Fibroblast of villous mesenchyme (primary cell): ENCODE measurements around the gene KRTAP1-4. TPM values are rescaled to one million over a fixed set of nuclear protein-coding genes. Genes with fewer than 3 reads are reported as not detected.
"Not testable (repeated sequence)": the region's sequence is repeated elsewhere in the genome, so short reads cannot be mapped to it uniquely, and the experiment has no call there.

ENCODE experiments used
- DNase-seq: peaks from one replicate; pipeline ENCODE4 v3.0.0-alpha.2; 2010; ENCODE audit warnings: low read depth
- H3K4me3 ChIP-seq: 2 replicates; pipeline ENCODE4 v1.5.1; 2011; ENCODE audit warnings: low read depth, mild to moderate bottlenecking, low read length
- total RNA-seq: library from RNA; depleted of rRNA; stranded (reverse); fragments of >200 nt; gene quantifications from 2 replicates; pipeline ENCODE4 v1.2.3, GENCODE V29; 2012
- TF ChIP-seq, protein P1 (sequence below): IDR thresholded peaks from 2 replicates; pipeline ENCODE4 v1.5.1; 2012; ENCODE audit warnings: low read depth, mild to moderate bottlenecking, low read length; ENCODE audit not compliant: insufficient read depth

Gene KRTAP1-4
- total RNA-seq, 1 donor = not detected

DNA sequence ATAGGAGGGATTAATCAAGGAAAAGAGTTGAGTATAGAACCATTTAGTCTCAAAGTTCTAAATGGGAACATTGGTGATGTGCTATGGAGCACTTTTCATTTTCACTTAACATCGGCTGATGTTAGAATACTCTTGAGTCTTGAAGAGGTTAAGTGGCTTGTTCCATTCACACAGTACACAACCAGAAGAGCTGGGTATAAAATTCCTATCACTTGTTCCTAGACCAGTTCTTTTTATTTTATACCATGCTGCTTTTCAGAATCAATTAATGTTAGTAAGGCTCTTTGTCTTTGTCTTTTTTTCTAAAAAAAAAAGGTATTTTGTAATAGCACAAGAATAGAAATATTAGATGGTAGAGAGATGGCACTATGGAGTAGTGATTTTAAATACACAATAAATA is 13.0 kb upstream of the KRTAP1-4 start:
- TF ChIP-seq, protein P1, sequence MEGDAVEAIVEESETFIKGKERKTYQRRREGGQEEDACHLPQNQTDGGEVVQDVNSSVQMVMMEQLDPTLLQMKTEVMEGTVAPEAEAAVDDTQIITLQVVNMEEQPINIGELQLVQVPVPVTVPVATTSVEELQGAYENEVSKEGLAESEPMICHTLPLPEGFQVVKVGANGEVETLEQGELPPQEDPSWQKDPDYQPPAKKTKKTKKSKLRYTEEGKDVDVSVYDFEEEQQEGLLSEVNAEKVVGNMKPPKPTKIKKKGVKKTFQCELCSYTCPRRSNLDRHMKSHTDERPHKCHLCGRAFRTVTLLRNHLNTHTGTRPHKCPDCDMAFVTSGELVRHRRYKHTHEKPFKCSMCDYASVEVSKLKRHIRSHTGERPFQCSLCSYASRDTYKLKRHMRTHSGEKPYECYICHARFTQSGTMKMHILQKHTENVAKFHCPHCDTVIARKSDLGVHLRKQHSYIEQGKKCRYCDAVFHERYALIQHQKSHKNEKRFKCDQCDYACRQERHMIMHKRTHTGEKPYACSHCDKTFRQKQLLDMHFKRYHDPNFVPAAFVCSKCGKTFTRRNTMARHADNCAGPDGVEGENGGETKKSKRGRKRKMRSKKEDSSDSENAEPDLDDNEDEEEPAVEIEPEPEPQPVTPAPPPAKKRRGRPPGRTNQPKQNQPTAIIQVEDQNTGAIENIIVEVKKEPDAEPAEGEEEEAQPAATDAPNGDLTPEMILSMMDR = no peak
- no peak overlapping the region for H3K4me3 ChIP-seq
- DNase-seq = no peak

DNA sequence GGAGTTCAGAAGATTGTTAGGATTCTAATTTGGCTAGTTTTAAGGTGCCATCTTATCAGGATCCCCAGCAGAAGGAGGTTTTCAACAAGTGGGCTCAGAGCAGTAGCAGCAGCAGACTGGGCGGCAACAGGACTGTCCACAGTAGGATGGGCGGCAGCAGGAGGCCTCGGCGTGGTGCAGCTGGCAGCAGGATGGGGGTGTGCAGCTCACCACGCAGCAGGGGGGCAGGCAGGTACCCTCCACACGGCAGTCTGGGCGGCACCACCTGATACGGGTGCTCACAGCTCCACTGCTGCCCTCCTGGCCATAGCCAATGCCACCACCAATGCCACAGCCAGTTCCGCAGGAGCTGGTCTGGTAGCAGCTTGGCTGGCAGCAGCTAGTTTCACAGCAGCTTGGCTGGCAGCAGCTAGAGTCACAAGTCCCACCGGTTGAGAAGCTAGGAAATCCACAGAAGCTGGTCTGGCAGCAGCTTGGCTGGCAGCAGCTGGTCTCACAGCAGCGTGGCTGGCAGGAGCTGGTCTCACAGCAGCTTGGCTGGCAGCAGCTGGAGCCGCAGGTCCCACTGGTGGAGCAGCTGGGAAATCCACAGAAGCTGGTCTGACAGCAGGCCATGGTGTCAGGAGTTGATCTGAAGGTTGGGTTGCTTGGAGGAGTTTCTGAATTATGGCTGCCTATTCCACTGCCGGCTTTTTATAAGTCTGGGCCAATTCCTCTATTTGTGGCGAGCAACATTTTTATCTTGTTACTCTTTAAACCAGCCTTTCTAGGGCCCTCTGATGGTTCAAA is 11.0 kb upstream of the KRTAP1-4 start, which contains the start of gene KRTAP1-1:
Gene KRTAP1-1, minus strand, starts transcription at position 668 of the 789 bp plus-strand sequence. Its CDS starts 53 bp downstream, at position 615.
- DNase-seq = not testable (repeated sequence)

DNA sequence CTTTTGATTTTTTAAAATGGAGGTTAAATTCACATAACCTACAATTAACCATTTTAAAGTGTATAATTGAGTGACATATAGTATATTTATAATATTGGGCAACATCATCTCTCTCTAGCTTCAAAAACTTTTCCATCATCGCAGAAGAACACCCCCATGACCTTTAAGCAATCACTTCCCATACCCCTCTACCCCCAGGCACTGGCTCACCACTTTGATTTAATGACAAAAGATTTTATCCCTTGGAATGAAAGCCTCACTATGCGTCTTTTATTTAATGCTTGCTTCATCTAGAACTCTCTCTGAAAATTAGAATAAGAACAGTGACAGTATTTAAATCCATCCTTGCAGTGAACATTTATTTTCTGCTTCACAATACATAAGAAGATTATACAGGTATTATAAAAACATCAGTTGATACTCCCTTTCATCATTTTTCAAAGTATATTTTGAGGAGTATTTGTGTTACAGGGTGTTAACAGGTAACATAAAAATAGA is 7.9 kb upstream of the KRTAP1-4 start:
- TF ChIP-seq, protein P1 = no peak
- H3K4me3 ChIP-seq = no peak overlapping the region
- no peak for DNase-seq

More for the DNA sequence above, 11.0 kb upstream of the KRTAP1-4 start, which contains the start of gene KRTAP1-1:
- H3K4me3 ChIP-seq = not testable (repeated sequence)

DNA sequence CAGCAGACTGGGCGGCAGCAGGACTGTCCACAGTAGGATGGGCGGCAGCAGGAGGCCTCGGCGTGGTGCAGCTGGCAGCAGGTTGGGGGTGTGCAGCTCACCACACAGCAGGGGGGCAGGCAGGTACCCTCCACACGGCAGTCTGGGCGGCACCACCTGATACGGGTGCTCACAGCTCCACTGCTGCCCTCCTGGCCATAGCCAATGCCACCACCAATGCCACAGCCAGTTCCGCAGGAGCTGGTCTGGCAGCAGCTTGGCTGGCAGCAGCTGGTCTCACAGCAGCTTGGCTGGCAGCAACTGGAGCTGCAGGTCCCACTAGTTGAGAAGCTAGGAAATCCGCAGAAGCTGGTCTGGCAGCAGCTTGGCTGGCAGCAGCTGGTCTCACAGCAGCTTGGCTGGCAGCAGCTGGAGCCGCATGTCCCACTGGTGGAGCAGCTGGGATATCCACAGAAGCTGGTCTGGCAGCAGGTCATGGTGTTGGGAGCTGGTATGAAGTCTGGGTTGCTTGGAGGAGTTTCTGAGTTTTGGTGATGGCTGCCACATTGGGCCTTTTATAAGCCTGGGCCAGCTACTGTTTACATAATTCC is 4.4 kb upstream of the KRTAP1-4 start, which contains the start of gene KRTAP1-3:
Gene KRTAP1-3, minus strand, starts transcription at position 529 of the 590 bp plus-strand sequence. Its CDS starts 53 bp downstream, at position 476.
- DNase-seq, H3K4me3 ChIP-seq: not testable (repeated sequence)

DNA sequence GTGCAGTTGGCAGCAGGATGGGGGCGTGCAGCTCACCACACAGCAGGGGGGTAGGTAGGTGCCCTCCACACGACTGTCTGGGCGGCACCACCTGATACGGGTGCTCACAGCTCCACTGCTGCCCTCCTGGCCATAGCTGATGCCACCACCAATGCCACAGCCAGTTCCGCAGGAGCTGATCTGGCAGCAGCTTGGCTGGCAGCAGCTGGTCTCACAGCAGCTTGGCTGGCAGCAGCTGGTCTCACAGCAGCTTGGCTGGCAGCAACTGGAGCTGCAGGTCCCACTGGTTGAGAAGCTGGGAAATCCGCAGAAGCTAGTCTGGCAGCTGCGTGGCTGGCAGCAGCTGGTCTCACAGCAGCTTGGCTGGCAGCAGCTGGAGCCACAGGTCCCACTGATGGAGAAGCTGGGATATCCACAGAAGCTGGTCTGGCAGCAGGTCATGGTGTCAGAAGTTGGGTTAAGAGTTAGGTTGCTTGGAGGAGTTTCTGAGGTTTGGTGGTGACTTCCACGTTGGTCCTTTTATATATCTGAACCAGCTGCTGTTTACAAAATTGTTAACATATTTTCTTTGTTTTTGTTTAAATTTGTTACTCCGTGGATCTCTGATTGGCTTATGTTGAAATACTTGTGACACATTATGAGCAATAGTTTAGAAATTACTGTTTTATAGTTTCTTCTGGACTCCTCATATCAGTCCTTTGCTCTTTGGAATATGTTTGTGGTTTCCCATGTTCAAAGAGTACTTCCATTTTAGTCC is 3.1 kb downstream of the KRTAP1-4 start, which contains the start of gene KRTAP1-5:
Gene KRTAP1-5, minus strand, starts transcription at position 494 of the 757 bp plus-strand sequence. Its CDS starts 53 bp downstream, at position 441.
- peak; percentile 92 for DNase-seq
- TF ChIP-seq, protein P1 = no peak
- no peak within 1 kb of the TSS for H3K4me3 ChIP-seq

DNA sequence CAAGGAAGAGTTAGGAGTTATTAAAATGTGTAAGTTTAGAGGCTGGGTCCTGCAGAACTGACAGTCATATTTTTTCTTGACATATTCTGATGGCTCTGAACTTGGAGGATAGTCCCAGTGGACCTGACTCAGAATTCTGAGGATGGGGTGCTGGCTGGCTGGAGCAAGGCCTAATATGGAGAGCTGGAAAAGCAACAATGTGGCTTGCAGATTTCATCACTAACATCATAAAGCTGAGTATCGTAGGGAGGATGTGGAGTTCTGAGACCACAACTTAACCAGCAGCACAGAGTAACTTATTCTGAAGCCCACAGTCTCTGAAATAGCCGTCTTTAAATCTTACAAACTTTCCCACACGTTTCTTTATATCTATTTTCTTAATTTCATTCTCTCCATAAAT is 5.3 kb downstream of the KRTAP1-4 start:
- no peak overlapping the region for H3K4me3 ChIP-seq
- TF ChIP-seq, protein P1 = no peak
- DNase-seq = peak; percentile 46

DNA sequence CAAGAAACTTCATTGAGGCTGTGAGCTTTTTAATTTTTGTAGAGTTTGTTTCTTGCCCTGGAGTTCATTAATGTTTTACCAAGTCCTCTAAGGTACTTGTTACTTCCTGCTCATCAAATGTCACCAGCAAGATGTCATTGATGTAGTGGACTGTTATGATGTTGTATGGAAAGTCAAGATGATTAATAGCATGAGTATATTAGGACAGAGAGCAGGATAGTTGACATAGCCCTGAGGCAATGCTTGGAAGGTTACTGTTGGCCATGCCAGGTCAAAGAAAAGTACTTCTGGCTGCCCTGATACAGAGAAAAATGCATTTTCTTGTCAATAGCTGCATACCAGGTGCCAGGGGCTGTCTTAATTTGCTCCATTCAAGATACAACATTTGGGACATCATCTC is 9.7 kb downstream of the KRTAP1-4 start:
- DNase-seq = no peak
- TF ChIP-seq, protein P1 = no peak
- H3K4me3 ChIP-seq = no peak overlapping the region
